ENCODE data around the gene RASAL2. TPM values are rescaled to one million over a fixed set of nuclear protein-coding genes. Genes with fewer than 3 reads are reported as not detected.
"Not testable (repeated sequence)": the region's sequence is repeated elsewhere in the genome, so short reads cannot be mapped to it uniquely, and the experiment has no call there.

The RASAL2 gene
- total and polyA plus RNA-seq, 5 donors, result 6.9 to 34.3 (median 28.4) TPM

DNA sequence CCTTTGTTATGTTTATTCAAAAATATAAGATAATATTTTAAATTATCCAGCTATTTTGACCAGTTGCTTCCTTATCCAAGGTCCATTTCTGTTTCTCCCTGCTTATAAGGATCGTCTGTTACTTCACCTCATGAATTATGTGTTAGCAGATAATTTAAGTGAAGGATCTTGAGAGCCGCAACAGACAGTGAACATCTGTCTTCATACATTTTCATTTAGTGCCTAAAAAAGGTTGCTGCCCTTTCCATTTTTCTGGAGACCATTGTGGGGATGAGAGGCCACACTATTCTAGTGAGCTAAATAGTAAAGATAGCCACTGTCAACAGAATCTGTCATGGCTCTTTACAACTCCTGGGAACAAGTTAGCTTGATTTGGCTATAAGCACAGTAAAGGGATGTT, 248.8 kb downstream of the RASAL2 start:
- DNase-seq (no peak), ATAC-seq (no peak)
- H3K9me3 ChIP-seq (ENCODE audit: control insufficient read depth, low read length), result no peaks in the 10 kb centered on the region
- H3K27me3 ChIP-seq (ENCODE audit: control insufficient read depth, insufficient read depth), result no peaks in the 10 kb centered on the region
- no peak overlapping the region for H3K4me3 ChIP-seq (ENCODE audit: low read length)
- H3K4me1 ChIP-seq (ENCODE audit: control insufficient read depth, insufficient read depth, low read length), result peaks cover 7% of the 10 kb centered on the region
- intact Hi-C loops (cut with DNase I), result no loop called here
- H3K27ac ChIP-seq (ENCODE audit: low read length), result peak overlapping the region; percentile 25
- 69% methylated on average over 2 of the region's 2 CpGs for WGBS

DNA sequence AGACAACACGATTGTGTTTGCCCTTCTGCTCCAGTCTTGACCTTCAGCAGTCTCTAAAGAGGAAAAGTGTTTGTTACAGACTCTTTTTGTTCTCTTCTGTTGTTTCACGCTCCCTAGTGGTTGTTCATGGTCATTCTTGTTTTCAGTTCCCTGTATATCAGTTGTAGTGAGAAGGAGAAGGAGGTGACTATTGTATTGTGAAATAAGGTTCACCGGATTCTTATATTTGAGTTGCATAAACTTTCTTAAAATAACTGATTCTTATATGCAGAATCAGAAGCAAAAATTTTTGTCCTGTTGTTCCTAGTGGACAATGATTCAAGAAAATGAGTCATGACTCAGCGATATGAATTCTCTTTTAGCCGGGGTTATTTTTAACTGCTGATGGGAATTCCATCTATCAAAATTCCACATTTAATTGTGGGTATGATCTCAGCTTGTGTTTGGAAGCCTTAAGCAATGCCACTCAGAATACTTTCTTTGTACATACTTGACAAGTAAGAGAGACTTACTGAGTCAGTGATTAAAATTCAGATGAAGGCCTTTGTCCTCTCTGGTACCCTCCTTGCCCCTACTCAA, 250.7 kb downstream of the RASAL2 start:
- WGBS, result 16% methylated on average over 5 of the region's 5 CpGs
- no peaks in the 10 kb centered on the region for H3K9me3 ChIP-seq (ENCODE audit: control insufficient read depth, low read length)
- intact Hi-C loops (cut with DNase I), result no loop called here
- no peaks in the 10 kb centered on the region for H3K27me3 ChIP-seq (ENCODE audit: control insufficient read depth, insufficient read depth)
- DNase-seq (no peak), ATAC-seq (peak; percentile 74 to 78)
- H3K4me1 ChIP-seq (ENCODE audit: control insufficient read depth, insufficient read depth, low read length), result peaks cover 4% of the 10 kb centered on the region
- no peak overlapping the region for H3K4me3 ChIP-seq (ENCODE audit: low read length)
- peak overlapping the region; percentile 81 for H3K27ac ChIP-seq (ENCODE audit: low read length)

DNA sequence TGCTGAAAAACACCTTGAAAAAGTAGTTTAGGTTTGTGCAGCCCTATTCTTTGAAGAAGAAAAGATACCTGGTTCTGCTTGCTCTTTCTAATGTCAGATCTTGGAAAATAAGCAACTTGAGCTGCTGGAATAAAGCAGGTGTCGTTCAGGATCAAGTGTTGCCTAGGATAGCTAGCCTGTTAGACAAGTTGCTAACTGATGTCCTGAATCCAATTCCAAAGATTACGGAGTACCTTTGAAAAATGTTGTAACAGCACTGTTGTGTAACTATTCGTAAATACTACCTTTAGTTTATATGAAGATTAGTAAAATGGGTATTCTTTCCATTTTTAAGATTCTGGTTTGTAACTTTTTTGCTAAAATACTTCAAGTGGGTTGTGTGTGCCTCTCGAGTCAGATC, 251.3 kb downstream of the RASAL2 start:
- H3K4me3 ChIP-seq (ENCODE audit: low read length), result no peak overlapping the region
- intact Hi-C loops (cut with DNase I), result no loop called here

DNA sequence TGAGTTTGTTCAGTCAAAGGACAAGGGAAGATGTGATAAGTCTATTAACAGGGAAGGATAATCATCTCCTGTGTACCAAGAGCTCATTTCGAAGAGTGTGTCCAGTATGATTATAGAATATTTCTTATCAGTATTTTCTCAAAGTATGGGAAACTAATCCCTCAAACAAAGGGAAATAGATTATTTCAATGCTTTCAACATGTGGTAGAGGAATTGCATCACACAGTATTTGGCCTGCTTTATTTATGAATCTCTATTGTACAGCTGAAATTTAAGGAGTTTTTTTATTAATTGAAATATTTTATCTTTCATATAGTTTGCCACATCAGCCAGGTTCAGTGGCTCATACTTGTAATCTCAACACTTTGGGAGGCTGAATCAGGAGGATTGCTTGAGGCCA, 251.9 kb downstream of the RASAL2 start:
- Histone ChIP-seq H3K4me3 (ENCODE audit: low read length) (no peak overlapping the region), H3K4me1 (ENCODE audit: control insufficient read depth, insufficient read depth, low read length) (peaks cover 10% of the 10 kb centered on the region), H3K9me3 (ENCODE audit: control insufficient read depth, low read length) (no peaks in the 10 kb centered on the region), H3K27me3 (ENCODE audit: control insufficient read depth, insufficient read depth) (no peaks in the 10 kb centered on the region), H3K27ac (ENCODE audit: low read length) (peak overlapping the region; percentile 12)
- WGBS, result 55% methylated on average over 1 of the region's 1 CpG
- intact Hi-C loops (cut with DNase I), result no loop called here
- no peak for ATAC-seq
- DNase-seq, result no peak

More for the DNA sequence above, 251.3 kb downstream of the RASAL2 start:
- Histone ChIP-seq H3K9me3 (ENCODE audit: control insufficient read depth, low read length) (no peaks in the 10 kb centered on the region), H3K4me1 (ENCODE audit: control insufficient read depth, insufficient read depth, low read length) (peaks cover 6% of the 10 kb centered on the region), H3K27me3 (ENCODE audit: control insufficient read depth, insufficient read depth) (no peaks in the 10 kb centered on the region), H3K27ac (ENCODE audit: low read length) (peak overlapping the region; percentile 50)
- no peak for ATAC-seq
- DNase-seq, result no peak
- 76% methylated on average over 4 of the region's 4 CpGs for WGBS

DNA sequence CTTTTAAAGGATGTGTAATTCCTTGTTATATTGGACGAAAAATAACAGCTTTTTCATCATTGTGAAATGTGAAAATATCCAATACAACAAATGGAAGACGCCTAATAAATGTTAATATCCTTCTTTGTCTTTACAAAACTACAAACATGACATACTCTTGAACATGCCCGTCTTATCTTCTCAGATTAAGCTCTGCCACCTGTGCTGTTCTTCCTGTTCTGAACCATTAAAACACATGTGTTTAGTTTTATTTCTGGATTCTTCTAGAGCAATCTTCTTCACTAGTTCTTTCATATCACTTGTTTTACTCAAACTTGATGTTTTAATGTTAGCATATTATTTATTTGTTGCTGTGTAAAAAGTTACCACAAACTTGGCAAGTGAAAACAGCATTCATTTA, 255.9 kb downstream of the RASAL2 start:
- no peak overlapping the region for H3K27ac ChIP-seq (ENCODE audit: low read length)
- H3K4me3 ChIP-seq (ENCODE audit: low read length), result no peak overlapping the region
- no peak for DNase-seq
- ATAC-seq, result no peak
- no peaks in the 10 kb centered on the region for H3K9me3 ChIP-seq (ENCODE audit: control insufficient read depth, low read length)
- peaks cover 7% of the 10 kb centered on the region for H3K4me1 ChIP-seq (ENCODE audit: control insufficient read depth, insufficient read depth, low read length)
- intact Hi-C loops (cut with DNase I), result no loop called here
- H3K27me3 ChIP-seq (ENCODE audit: control insufficient read depth, insufficient read depth), result no peaks in the 10 kb centered on the region
- 71% methylated on average over 3 of the region's 3 CpGs for WGBS

DNA sequence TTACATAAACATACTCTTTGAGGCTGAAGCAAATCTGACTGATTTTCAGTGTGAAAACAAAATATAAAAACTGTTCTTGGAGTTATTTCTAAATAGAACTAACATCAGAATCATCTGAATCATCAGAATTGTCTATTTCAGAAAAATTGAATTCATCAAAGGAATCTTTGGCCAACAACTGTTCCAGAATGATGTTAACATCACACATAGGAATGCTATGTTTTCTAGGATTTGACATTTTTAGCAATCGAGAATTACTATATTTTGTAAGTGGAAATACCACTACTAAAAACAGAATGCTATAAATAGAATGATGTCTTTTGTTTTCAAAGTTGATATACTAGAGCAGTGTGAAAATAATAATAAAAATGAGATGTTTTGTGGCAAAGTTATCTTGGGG, 258.0 kb downstream of the RASAL2 start:
- H3K27me3 ChIP-seq (ENCODE audit: control insufficient read depth, insufficient read depth); intact Hi-C loops (cut with DNase I); H3K4me1 ChIP-seq (ENCODE audit: control insufficient read depth, insufficient read depth, low read length); ATAC-seq; DNase-seq; H3K9me3 ChIP-seq (ENCODE audit: control insufficient read depth, low read length); H3K4me3 ChIP-seq (ENCODE audit: low read length); H3K27ac ChIP-seq (ENCODE audit: low read length): not testable (repeated sequence)
- 44% methylated on average over 1 of the region's 1 CpG for WGBS

DNA sequence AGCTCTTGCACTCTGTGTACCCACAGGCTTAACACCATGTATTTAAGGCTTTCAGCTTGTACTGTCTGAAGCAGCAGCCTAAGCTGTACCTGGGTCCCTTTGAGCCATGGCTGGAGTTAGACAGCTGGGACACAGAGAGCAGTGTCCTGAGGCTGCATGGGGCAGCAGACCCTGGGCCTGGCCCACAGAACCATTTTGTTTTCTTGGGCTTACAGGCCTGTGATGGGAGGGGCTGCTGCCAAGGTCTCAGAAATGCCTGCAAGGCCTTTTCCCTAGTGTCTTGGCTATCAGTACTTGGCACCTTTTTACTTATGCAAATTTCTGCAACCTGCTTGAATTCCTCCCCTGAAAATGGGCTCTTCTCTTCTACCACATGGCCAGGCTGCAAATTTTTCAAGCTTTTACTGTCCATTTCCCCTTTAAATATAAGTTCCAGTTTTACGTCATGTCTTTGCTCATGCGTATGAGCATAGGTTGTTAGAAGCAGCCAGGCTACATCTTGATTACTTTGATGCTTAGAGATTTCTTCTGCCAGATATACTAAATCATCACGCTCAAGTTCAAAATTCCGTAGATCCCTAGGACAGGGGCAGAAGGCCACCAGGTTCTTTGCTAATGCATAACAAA, 259.0 kb downstream of the RASAL2 start:
- Histone ChIP-seq H3K27ac (ENCODE audit: low read length) (no peak overlapping the region), H3K4me1 (ENCODE audit: control insufficient read depth, insufficient read depth, low read length) (peaks cover 5% of the 10 kb centered on the region), H3K4me3 (ENCODE audit: low read length) (no peak overlapping the region), H3K27me3 (ENCODE audit: control insufficient read depth, insufficient read depth) (no peaks in the 10 kb centered on the region), H3K9me3 (ENCODE audit: control insufficient read depth, low read length) (no peaks in the 10 kb centered on the region)
- intact Hi-C loops (cut with DNase I), result no loop called here
- ATAC-seq, result no peak
- DNase-seq, result no peak
- 98% methylated on average over 4 of the region's 4 CpGs for WGBS

DNA sequence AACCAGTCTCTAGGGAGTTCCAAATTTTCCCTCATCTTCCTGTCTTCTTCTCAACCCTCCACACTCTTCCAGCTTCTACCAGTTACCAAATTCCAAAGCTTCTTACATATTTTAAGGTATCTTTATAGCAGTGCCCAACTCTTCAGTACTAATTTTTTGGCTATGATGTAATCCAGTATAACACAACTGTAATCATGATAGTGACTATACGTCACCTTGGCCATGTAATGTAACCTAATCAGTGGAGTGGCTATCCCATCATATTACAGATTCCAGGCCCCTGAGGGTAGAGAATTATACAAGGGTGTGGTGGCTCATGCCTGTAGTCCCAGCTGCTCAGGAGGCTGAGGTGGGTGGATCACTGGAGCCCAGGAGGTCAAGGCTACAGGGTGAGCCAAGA, 259.6 kb downstream of the RASAL2 start:
- H3K27ac ChIP-seq (ENCODE audit: low read length), result no peak overlapping the region

DNA sequence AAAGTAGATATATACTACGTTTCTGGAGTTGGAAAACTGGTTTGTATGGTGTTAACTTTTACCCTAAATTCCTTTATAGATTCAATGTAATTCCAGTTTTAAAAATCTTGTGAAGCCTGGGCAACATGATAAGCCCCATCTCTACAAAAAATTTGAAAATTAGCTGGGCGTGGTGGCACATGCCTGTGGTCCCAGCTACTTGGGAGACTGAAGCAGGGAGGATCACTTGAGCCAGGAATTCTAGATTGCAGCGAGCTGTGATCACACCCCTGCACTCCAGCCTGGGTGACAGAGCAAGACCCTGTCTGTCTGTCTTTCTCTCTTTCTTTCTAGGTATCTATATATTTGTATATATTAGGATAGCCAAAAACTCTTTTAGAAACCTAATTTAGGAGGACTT, 260.9 kb downstream of the RASAL2 start:
- peak in 1 of 2 donors; percentile 37 for ATAC-seq
- DNase-seq, result no peak
- intact Hi-C loops (cut with DNase I), result no loop called here
- Histone ChIP-seq H3K9me3 (ENCODE audit: control insufficient read depth, low read length) (no peaks in the 10 kb centered on the region), H3K27ac (ENCODE audit: low read length) (no peak overlapping the region), H3K27me3 (ENCODE audit: control insufficient read depth, insufficient read depth) (no peaks in the 10 kb centered on the region), H3K4me3 (ENCODE audit: low read length) (no peak overlapping the region), H3K4me1 (ENCODE audit: control insufficient read depth, insufficient read depth, low read length) (peaks cover 5% of the 10 kb centered on the region)
- WGBS, result 71% methylated on average over 3 of the region's 3 CpGs

More for the DNA sequence above, 259.6 kb downstream of the RASAL2 start:
- WGBS, result 92% methylated on average over 1 of the region's 1 CpG
- H3K4me3 ChIP-seq (ENCODE audit: low read length), result no peak overlapping the region
- no peaks in the 10 kb centered on the region for H3K27me3 ChIP-seq (ENCODE audit: control insufficient read depth, insufficient read depth)
- intact Hi-C loops (cut with DNase I), result no loop called here
- ATAC-seq (no peak), DNase-seq (no peak)
- no peaks in the 10 kb centered on the region for H3K9me3 ChIP-seq (ENCODE audit: control insufficient read depth, low read length)
- peaks cover 5% of the 10 kb centered on the region for H3K4me1 ChIP-seq (ENCODE audit: control insufficient read depth, insufficient read depth, low read length)

DNA sequence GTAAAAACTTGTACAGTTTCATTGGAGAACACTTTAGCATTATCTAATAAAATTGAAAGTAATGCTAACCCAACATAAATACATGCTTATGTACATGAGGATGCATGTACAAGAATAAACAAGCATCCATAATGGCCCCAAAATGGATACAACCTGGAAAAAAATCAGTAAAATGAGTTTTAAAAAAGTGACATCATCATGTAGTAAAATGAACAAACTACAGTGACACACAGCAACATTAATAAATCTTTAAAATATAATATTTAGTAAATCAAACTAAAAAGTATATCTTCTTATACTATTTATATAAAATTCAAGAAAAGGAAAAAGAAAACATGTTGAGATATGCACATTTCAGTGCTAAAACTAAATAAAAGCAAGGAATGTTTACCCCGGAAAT, 262.4 kb downstream of the RASAL2 start:
- DNase-seq (no peak), ATAC-seq (no peak)
- WGBS, result 93% methylated on average over 1 of the region's 1 CpG
- H3K4me3 ChIP-seq (ENCODE audit: low read length), result no peak overlapping the region
- no peaks in the 10 kb centered on the region for H3K4me1 ChIP-seq (ENCODE audit: control insufficient read depth, insufficient read depth, low read length)
- intact Hi-C loops (cut with DNase I), result no loop called here
- H3K27me3 ChIP-seq (ENCODE audit: control insufficient read depth, insufficient read depth), result no peaks in the 10 kb centered on the region
- H3K9me3 ChIP-seq (ENCODE audit: control insufficient read depth, low read length), result no peaks in the 10 kb centered on the region
- H3K27ac ChIP-seq (ENCODE audit: low read length), result no peak overlapping the region

DNA sequence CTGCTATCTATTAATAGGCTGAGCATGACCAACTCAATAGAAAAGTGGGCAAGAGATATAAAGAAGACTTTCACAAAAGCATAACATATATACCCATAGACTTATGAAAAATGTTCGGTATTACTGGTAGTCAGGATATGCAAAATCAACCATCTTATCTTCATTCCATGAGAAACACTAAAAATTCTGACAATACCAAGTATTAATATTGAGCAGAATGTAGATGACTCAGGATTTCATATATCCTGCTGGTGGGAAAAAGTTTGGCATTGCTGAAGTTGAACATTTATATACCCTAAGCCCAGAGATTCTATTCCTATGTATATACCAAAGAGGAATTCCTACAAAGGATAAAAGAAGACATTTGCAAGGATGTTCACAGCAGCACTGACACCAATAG, 264.6 kb downstream of the RASAL2 start:
- DNase-seq, result no peak
- H3K4me1 ChIP-seq (ENCODE audit: control insufficient read depth, insufficient read depth, low read length), result no peaks in the 10 kb centered on the region
- 93% methylated on average over 1 of the region's 1 CpG for WGBS
- H3K9me3 ChIP-seq (ENCODE audit: control insufficient read depth, low read length), result no peaks in the 10 kb centered on the region
- H3K4me3 ChIP-seq (ENCODE audit: low read length), result no peak overlapping the region
- ATAC-seq, result no peak
- intact Hi-C loops (cut with DNase I), result no loop called here
- H3K27ac ChIP-seq (ENCODE audit: low read length), result no peak overlapping the region
- no peaks in the 10 kb centered on the region for H3K27me3 ChIP-seq (ENCODE audit: control insufficient read depth, insufficient read depth)

DNA sequence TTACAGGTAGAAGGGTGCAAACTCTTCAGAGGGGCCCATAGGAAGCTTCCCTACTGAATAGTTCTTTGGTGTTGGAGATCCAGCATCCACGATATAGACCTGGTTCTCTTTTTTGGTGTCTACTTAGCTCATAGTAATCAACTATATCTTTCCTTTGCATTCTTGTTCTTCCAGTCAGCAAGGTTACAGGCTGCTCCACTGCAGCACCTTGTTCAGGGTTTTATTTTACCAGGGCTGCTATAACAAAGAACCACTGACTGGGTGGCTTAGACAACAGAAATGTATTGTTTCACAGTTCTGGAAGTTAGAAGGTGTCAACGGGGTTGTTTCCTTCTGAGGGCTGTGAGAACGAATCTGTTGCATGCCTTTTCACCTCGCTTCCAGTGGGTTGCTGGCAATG, 266.5 kb downstream of the RASAL2 start:
- Histone ChIP-seq H3K27me3 (ENCODE audit: control insufficient read depth, insufficient read depth) (no peaks in the 10 kb centered on the region), H3K4me1 (ENCODE audit: control insufficient read depth, insufficient read depth, low read length) (no peaks in the 10 kb centered on the region), H3K4me3 (ENCODE audit: low read length) (no peak overlapping the region), H3K27ac (ENCODE audit: low read length) (no peak overlapping the region), H3K9me3 (ENCODE audit: control insufficient read depth, low read length) (no peaks in the 10 kb centered on the region)
- intact Hi-C loops (cut with DNase I), result no loop called here
- ATAC-seq, result no peak
- no peak for DNase-seq
- 81% methylated on average over 4 of the region's 4 CpGs for WGBS

All from right cardiac atrium (tissue), 5 donors.